Ishikawa (cell line): ENCODE measurements around the gene MLYCD.

Experiments used
- EGR1 ChIP-seq: IDR thresholded peaks from 2 replicates; pipeline ENCODE4 v1.6.1; 2012
- RAD21 ChIP-seq: IDR thresholded peaks from 2 replicates; pipeline ENCODE4 v1.6.1; 2012; ENCODE audit warnings: low read depth
- TAF1 ChIP-seq: IDR thresholded peaks from 2 replicates; pipeline ENCODE4 v1.6.1; 2012; ENCODE audit warnings: low read depth, mild to moderate bottlenecking
- TCF12 ChIP-seq: IDR thresholded peaks from 2 replicates; pipeline ENCODE4 v1.6.1; 2012; ENCODE audit warnings: low read depth
- YY1 ChIP-seq: IDR thresholded peaks from 2 replicates; pipeline ENCODE4 v1.6.1; 2012; ENCODE audit warnings: low read depth
- TF ChIP-seq, protein P1 (sequence below): IDR thresholded peaks from 2 replicates; pipeline ENCODE4 v1.6.1; 2012
- TF ChIP-seq, protein P2 (sequence below): IDR thresholded peaks from 2 replicates; pipeline ENCODE4 v1.6.1; 2012; ENCODE audit warnings: low read depth, mild to moderate bottlenecking

DNA sequence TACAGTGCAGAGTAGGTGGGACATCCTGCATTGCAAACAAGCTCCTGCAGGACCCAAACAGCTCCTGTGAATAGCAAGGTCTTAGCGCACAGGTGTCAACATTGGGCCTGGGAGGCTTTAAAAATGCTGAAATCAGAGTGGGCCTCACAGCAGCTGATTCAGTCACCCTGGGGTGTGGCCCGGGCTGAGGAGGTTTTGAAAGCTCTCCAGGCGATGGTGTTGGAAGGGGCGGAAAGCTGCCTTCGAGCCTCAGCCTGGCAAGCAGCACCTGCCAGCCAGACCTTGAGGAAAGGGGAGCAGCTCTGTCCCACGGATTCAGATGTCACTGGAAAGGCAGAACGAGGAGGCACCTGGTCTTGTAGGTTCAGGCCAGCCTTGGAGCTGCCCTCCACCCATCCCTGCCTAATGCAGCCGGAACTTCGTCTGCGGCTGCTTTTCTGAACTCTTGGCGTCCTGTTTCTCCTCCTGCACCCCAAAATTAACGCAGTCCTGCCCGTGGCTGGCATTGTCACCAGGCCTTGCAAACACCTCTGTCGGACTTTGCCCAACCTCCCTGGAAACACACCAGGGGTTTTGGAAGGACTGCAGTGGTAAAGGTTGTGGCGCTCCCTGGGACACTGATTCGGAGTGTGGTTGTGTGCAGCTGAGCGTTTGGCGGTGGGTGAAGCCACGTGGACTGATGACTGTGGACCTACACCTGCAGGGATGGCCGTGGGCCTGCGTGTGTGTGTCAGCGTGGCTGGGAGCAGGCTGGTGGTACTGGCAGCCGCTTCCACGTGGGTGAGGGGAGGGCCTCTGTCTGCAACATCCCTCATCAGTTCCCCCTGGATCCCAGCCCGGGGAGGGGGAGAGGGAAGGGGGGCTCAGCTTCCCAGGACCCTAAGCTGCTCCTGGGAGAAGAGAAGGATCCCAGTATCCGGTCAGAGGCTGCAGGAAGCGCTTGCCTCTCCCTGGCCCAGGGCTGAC lies 72.5 kb downstream of the MLYCD start:
- TF ChIP-seq, protein P1, sequence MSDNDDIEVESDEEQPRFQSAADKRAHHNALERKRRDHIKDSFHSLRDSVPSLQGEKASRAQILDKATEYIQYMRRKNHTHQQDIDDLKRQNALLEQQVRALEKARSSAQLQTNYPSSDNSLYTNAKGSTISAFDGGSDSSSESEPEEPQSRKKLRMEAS = no peak
- TF ChIP-seq YY1 = no peak
- no peak for TF ChIP-seq RAD21
- TF ChIP-seq, protein P2, sequence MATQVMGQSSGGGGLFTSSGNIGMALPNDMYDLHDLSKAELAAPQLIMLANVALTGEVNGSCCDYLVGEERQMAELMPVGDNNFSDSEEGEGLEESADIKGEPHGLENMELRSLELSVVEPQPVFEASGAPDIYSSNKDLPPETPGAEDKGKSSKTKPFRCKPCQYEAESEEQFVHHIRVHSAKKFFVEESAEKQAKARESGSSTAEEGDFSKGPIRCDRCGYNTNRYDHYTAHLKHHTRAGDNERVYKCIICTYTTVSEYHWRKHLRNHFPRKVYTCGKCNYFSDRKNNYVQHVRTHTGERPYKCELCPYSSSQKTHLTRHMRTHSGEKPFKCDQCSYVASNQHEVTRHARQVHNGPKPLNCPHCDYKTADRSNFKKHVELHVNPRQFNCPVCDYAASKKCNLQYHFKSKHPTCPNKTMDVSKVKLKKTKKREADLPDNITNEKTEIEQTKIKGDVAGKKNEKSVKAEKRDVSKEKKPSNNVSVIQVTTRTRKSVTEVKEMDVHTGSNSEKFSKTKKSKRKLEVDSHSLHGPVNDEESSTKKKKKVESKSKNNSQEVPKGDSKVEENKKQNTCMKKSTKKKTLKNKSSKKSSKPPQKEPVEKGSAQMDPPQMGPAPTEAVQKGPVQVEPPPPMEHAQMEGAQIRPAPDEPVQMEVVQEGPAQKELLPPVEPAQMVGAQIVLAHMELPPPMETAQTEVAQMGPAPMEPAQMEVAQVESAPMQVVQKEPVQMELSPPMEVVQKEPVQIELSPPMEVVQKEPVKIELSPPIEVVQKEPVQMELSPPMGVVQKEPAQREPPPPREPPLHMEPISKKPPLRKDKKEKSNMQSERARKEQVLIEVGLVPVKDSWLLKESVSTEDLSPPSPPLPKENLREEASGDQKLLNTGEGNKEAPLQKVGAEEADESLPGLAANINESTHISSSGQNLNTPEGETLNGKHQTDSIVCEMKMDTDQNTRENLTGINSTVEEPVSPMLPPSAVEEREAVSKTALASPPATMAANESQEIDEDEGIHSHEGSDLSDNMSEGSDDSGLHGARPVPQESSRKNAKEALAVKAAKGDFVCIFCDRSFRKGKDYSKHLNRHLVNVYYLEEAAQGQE = no peak
- TF ChIP-seq EGR1 = no peak
- no peak for TF ChIP-seq TAF1
- no peak for TF ChIP-seq TCF12
